Liver (tissue), 9 donors: Measurements from ENCODE around the gene CCDC112. TPM values are rescaled to one million over a fixed set of nuclear protein-coding genes. Genes with fewer than 3 reads are reported as not detected.

Source experiments
- DNase-seq: peaks from one replicate; pipeline ENCODE4 v3.0.0-alpha.2; 2017; ENCODE audit warnings: low spot score
- H3K27ac ChIP-seq, 2 donors: one replicate each; pipeline ENCODE4 v1.7.0; 2013; ENCODE audit warnings: inconsistent platforms in 2 of 2, low read length in 2 of 2, control low read depth in 1 of 2, low read depth in 1 of 2, mild to moderate bottlenecking in 1 of 2
- H3K27me3 ChIP-seq, 4 donors: one replicate each; pipeline versions ENCODE4 v1.6.1 to v1.7.0; 2013; ENCODE audit warnings: low read length in 3 of 4, inconsistent platforms in 1 of 4, mild to moderate bottlenecking in 1 of 4, moderate library complexity in 1 of 4; ENCODE audit not compliant: control insufficient read depth in 4 of 4, insufficient read depth in 4 of 4
- H3K36me3 ChIP-seq, 4 donors: one replicate each; pipeline versions ENCODE4 v1.6.1 to v1.7.0; 2013; ENCODE audit warnings: low read length in 3 of 4, mild to moderate bottlenecking in 3 of 4, low read depth in 1 of 4, moderate library complexity in 1 of 4; ENCODE audit not compliant: control insufficient read depth in 4 of 4, insufficient read depth in 3 of 4
- H3K4me1 ChIP-seq, 4 donors: one replicate each; pipeline versions ENCODE4 v1.6.1 to v1.7.0; 2013; ENCODE audit warnings: low read length in 3 of 4, mild to moderate bottlenecking in 3 of 4, moderate library complexity in 1 of 4; ENCODE audit not compliant: control insufficient read depth in 4 of 4, insufficient read depth in 4 of 4
- H3K4me3 ChIP-seq, 3 donors: one replicate each; pipeline versions ENCODE4 v1.6.1 to v1.7.0; 2013; ENCODE audit warnings: low read length in 3 of 3, control low read depth in 1 of 3, low read depth in 1 of 3, mild to moderate bottlenecking in 1 of 3
- H3K9ac ChIP-seq, 2 donors: one replicate each; pipeline ENCODE4 v1.7.0; 2013; ENCODE audit warnings: low read length in 2 of 2, mild to moderate bottlenecking in 2 of 2, moderate library complexity in 2 of 2, control low read depth in 1 of 2, low read depth in 1 of 2
- H3K9me3 ChIP-seq, 4 donors: one replicate each; pipeline versions ENCODE4 v1.6.1 to v1.7.0; 2013; ENCODE audit warnings: low read length in 3 of 4; ENCODE audit not compliant: control insufficient read depth in 4 of 4
- ATF3 ChIP-seq: IDR thresholded peaks from 2 replicates; pipeline ENCODE4 v1.6.1; 2016; ENCODE audit warnings: antibody characterized with exemption
- CTCF ChIP-seq: fragments of 150-350 bp; IDR thresholded peaks from 2 replicates; pipeline ENCODE4 v1.5.1; 2017; ENCODE audit warnings: improper control_type of control experiment, low read depth, low read length; ENCODE audit not compliant: missing input control
- EGR1 ChIP-seq, 2 donors: IDR thresholded peaks; 2 replicates each; pipeline ENCODE4 v1.6.1; 2016 to 2018; ENCODE audit warnings: antibody characterized with exemption in 2 of 2, low read depth in 2 of 2
- FOXA1 ChIP-seq: IDR thresholded peaks from 2 replicates; pipeline ENCODE4 v1.6.1; 2016; ENCODE audit warnings: antibody characterized with exemption
- FOXA2 ChIP-seq: IDR thresholded peaks from 2 replicates; pipeline ENCODE4 v1.6.1; 2016; ENCODE audit warnings: antibody characterized with exemption
- GABPA ChIP-seq, 2 donors: IDR thresholded peaks in 1 of 2; conservative IDR thresholded peaks in 1 of 2; 2 replicates each; pipeline ENCODE4 v1.6.1; 2016; ENCODE audit warnings: antibody characterized with exemption in 2 of 2, mild to moderate bottlenecking in 1 of 2, moderate library complexity in 1 of 2
- HNF4A ChIP-seq, 2 donors: conservative IDR thresholded peaks; 2 replicates each; pipeline ENCODE4 v1.6.1; 2016; ENCODE audit warnings: antibody characterized with exemption in 2 of 2, mild to moderate bottlenecking in 2 of 2
- HNF4G ChIP-seq: IDR thresholded peaks from 2 replicates; pipeline ENCODE4 v1.6.1; 2016; ENCODE audit warnings: antibody characterized with exemption
- JUND ChIP-seq, 2 donors: IDR thresholded peaks; 2 replicates each; pipeline ENCODE4 v1.6.1; 2016; ENCODE audit warnings: antibody characterized with exemption in 2 of 2
- MAX ChIP-seq: IDR thresholded peaks from 2 replicates; pipeline ENCODE4 v1.6.1; 2016; ENCODE audit warnings: antibody characterized with exemption
- NR2F2 ChIP-seq: IDR thresholded peaks from 2 replicates; pipeline ENCODE4 v1.6.1; 2016; ENCODE audit warnings: antibody characterized with exemption
- RAD21 ChIP-seq, 2 donors: IDR thresholded peaks; 2 replicates each; pipeline ENCODE4 v1.6.1; 2016; ENCODE audit warnings: antibody characterized with exemption in 2 of 2, mild to moderate bottlenecking in 2 of 2
- REST ChIP-seq: IDR thresholded peaks from 2 replicates; pipeline ENCODE4 v1.6.1; 2016; ENCODE audit warnings: antibody characterized with exemption, mild to moderate bottlenecking
- RXRA ChIP-seq, 2 donors: IDR thresholded peaks; 2 replicates each; pipeline ENCODE4 v1.6.1; 2017 to 2018; ENCODE audit warnings: antibody characterized with exemption in 2 of 2, mild to moderate bottlenecking in 1 of 2
- SP1 ChIP-seq: IDR thresholded peaks from 2 replicates; pipeline ENCODE4 v1.6.1; 2018; ENCODE audit warnings: antibody characterized with exemption, mild to moderate bottlenecking
- TAF1 ChIP-seq: conservative IDR thresholded peaks from 2 replicates; pipeline ENCODE4 v1.6.1; 2016; ENCODE audit warnings: antibody characterized with exemption, mild to moderate bottlenecking
- YY1 ChIP-seq: IDR thresholded peaks from 2 replicates; pipeline ENCODE4 v1.6.1; 2016; ENCODE audit warnings: antibody characterized with exemption, mild to moderate bottlenecking
- WGBS: extraction: QIAGEN DNeasy Blood & Tissue Kit; methylation state at CpG from one replicate; pipeline ENCODE4 v1.1.7; 2013; 5-methylcytosine and 5-hydroxymethylcytosine counted together
- polyA plus RNA-seq, 2 donors: library from polyadenylated mRNA; stranded (reverse) in 1 of 2; unstranded in 1 of 2; fragments of 200-250 nt in 1 of 2; fragments of >200 nt in 1 of 2; fragmentation: Nextera tagmentation in 1 of 2; extraction: Ambion mirVana in 1 of 2; gene quantifications; one replicate each; pipeline versions ENCODE4 v1.2.1 to v1.2.3, GENCODE V29; 2013 to 2015
- total RNA-seq, 2 donors: library from RNA; depleted of rRNA; stranded (reverse); fragments of >200 nt; gene quantifications; one replicate each; pipeline ENCODE4 v1.2.3, GENCODE V29; 2014
- donor health status: healthy.
- donor health status: healthy.
- donor health status: healthy.
- donor health status: healthy.
- donor health status: healthy.

Gene CCDC112
- total and polyA plus RNA-seq, 4 donors, result 0.75 to 1.6 (median 1.1) TPM

GRCh38 chr5:115262011-115262320 is 34.5 kb downstream of the CCDC112 start:
- Histone ChIP-seq H3K27me3 (no peaks in the 10 kb centered on the region), H3K9ac (peak overlapping the region; percentile 77 to 85), H3K9me3 (peaks cover 0 to 2% (median 0%) of the 10 kb centered on the region in 4 donors), H3K36me3 (no peaks in the 10 kb centered on the region), H3K4me3 (peak overlapping the region; percentile 64 to 95 (median 78)), H3K27ac (peak overlapping the region in 1 of 2 donors; percentile 81), H3K4me1 (peaks cover 4 to 27% (median 15%) of the 10 kb centered on the region in 4 donors)
- WGBS, result 4% methylated on average over 8 of the region's 8 CpGs
- no peak for DNase-seq
- no peak for TF ChIP-seq HNF4G
- no peak for TF ChIP-seq FOXA2
- no peak for TF ChIP-seq GABPA (IDR thresholded peaks at IDR 0.05 in 1 of 2, conservative IDR thresholded peaks at IDR 0.05 in 1 of 2)
- no peak for TF ChIP-seq ATF3
- no peak for TF ChIP-seq CTCF
- no peak for TF ChIP-seq SP1
- no peak for TF ChIP-seq EGR1 (IDR thresholded peaks at IDR 0.05; ENCODE audit: low read depth in 2 of 2)
- no peak for TF ChIP-seq NR2F2
- TF ChIP-seq REST, result no peak
- no peak for TF ChIP-seq YY1
- no peak for TF ChIP-seq FOXA1
- TF ChIP-seq HNF4A (conservative IDR thresholded peaks at IDR 0.05), result no peak
- TF ChIP-seq JUND (IDR thresholded peaks at IDR 0.05), result no peak
- no peak for TF ChIP-seq MAX
- TF ChIP-seq RXRA (IDR thresholded peaks at IDR 0.05), result no peak
- no peak for TF ChIP-seq RAD21 (IDR thresholded peaks at IDR 0.05)

GRCh38 chr5:115260248-115260647 is 36.2 kb downstream of the CCDC112 start:
- 92% methylated on average over 2 of the region's 2 CpGs for WGBS
- Histone ChIP-seq H3K27ac (no peak overlapping the region), H3K4me3 (no peak overlapping the region), H3K9me3 (peaks cover 0 to 2% (median 0%) of the 10 kb centered on the region in 4 donors), H3K9ac (no peak overlapping the region), H3K4me1 (peaks cover 7 to 33% (median 19%) of the 10 kb centered on the region in 4 donors), H3K27me3 (no peaks in the 10 kb centered on the region), H3K36me3 (no peaks in the 10 kb centered on the region)
- TF ChIP-seq RAD21 (IDR thresholded peaks at IDR 0.05) (no peak), CTCF (no peak), TAF1 (no peak), FOXA2 (no peak), SP1 (no peak), FOXA1 (no peak), HNF4G (no peak), MAX (no peak), EGR1 (IDR thresholded peaks at IDR 0.05; ENCODE audit: low read depth in 2 of 2) (no peak)
- no peak for DNase-seq
